ENCODE data around the gene NCOA1.
A peak's percentile ranks its signal among the peaks of the same experiment; 100 is the strongest.
"Not testable (repeated sequence)": the region's sequence is repeated elsewhere in the genome, so short reads cannot be mapped to it uniquely, and the experiment has no call there.

The NCOA1 gene

DNA sequence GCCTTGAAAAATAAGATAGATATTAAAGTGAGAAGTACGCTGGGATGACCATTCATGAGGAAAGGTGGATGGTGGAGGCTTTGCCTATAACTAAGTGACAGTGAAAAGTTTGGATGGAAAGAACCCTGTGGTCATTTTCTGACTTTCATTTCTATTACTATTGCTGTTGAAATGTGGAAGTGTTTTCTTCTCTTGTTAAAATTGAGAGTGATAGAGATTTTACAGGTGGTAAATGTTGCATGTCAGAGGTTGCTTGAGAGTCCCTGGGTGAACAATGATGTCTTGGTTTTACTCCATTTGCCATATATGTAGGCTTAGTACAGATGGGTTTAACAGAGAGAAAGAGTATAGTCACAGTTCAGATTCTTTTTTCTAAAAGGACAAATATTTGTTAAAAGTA lies 18.4 kb downstream of the NCOA1 start:
- DNase-seq: no peak

DNA sequence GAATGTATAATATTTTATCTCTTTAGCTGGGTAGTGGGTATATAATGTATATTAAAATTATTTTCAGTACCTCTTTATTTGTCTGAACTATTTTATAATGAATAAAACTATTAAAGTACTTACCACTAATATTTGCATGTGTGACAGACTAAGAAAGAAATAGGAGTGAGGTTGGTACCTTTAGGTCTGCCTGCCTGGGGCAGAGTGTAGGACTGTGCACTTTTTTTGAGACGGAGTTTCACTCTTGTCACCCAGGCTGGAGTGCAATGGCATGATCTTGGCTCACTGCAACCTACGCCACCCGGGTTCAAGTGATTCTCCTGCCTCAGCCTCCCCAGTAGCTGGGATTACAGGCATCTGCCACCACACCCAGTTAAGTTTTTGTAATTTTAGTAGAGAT lies 18.8 kb downstream of the NCOA1 start:
- no peak for DNase-seq

- DNase-seq: no peak
Observed at GRCh38 chr2:24510771-24511170, 19.7 kb downstream of the NCOA1 start.

- no peak for DNase-seq
Observed at GRCh38 chr2:24511198-24511597, 20.1 kb downstream of the NCOA1 start.

GRCh38 chr2:24511894-24512293 lies 20.8 kb downstream of the NCOA1 start:
- DNase-seq: no peak

DNA sequence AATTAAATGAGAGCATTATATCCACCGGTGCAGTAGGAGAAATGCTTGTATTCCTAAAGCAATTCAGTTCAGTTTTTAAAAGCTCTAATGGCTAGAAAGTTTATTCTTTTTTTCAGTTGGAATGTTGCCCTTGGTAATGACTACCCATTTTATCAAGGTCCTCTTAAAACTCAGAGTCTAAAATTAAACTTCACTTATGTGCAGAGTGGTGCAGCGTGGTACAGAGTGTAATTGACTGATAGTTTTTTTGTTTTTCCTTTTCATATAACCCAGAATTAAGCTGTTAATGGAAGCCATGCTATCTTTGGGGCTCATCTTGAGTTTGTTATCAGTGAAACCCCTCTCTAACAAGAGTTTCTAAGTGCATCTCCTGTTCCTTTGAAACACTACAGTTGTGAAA lies 21.4 kb downstream of the NCOA1 start:
- DNase-seq: no peak

DNA sequence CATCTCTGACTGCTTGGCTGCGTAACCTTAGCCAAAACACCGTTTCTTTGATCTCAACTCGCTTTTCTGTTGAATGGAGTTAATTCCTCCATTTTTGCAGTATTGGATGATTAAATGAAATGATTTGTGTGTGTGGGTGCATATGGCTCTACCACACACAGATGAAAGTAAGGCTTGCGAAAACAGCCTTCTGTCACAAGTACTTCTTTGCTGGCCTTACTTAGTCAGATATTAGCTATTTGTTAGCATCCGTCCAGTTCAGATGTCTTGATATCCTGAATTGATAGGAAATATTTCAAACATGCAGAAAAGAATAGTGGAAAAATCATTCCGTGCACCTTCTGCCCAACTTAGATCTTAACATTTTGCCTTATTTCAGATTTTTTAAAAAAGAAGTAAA lies 21.8 kb downstream of the NCOA1 start:
- no peak for DNase-seq

GRCh38 chr2:24513281-24514071 lies 22.4 kb downstream of the NCOA1 start:
- no peak for DNase-seq

GRCh38 chr2:24514820-24515219 lies 23.8 kb downstream of the NCOA1 start:
- DNase-seq: no peak

DNA sequence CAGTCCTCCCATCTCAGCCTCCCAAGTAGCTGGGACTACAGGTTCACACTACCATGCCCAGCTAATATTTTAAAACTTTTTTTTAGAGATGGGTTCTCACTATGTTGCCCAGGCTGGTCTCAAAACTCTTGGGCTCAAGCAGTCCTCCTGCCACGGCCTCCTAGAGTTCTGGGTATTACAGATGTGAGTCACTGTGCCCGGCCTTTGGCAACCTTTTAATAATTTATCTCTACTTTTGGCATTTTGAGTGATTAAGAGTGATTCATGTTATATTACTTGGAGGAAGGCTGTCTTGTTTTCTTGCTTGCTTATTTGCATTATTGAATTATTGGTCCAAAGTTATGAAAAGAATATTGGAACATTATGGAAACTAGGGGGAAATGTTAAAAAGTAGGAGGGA lies 24.3 kb downstream of the NCOA1 start:
- DNase-seq: no peak

DNA sequence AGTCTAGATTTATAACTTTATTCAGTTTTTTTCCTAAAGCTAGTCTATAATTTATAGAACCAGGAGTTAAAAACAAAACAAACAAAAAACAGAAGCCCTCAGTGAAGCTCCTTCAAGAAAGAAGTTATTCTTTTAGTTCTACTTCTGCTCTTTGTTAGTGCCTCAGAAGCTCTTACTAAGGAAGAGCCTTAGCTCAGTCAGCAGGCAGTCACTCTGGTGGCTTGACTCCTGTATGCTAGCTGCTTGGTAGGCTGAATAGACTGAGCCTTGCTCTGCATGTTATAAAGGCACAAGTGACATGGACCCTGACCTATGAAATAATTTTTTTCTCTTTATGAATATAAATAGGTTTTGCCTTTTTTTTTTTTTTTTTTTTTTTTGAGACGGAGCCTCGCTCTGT lies 24.8 kb downstream of the NCOA1 start:
- peak; percentile 6 to 16 for DNase-seq

DNA sequence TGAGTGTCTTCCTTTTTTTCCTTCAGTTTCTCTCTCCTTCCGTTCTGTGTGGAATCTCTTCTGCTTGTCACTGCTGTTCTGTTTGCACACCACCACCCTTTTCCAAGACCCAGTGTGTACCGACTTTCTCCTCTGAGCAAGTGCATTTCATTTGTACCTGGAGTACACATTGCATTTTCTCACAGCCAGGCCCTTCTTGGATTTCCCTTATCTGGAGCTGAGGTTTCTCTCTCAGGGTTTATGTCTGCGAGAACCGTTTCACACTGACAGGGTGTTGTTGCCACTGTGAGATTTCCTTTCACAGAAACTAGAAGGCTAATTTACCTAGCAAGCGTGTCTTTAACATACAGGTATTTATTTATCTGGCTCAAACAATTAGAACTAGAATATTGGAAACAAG lies 26.2 kb downstream of the NCOA1 start:
- no peak for DNase-seq

GRCh38 chr2:24520175-24520574 lies 29.1 kb downstream of the NCOA1 start:
- no peak for DNase-seq

DNA sequence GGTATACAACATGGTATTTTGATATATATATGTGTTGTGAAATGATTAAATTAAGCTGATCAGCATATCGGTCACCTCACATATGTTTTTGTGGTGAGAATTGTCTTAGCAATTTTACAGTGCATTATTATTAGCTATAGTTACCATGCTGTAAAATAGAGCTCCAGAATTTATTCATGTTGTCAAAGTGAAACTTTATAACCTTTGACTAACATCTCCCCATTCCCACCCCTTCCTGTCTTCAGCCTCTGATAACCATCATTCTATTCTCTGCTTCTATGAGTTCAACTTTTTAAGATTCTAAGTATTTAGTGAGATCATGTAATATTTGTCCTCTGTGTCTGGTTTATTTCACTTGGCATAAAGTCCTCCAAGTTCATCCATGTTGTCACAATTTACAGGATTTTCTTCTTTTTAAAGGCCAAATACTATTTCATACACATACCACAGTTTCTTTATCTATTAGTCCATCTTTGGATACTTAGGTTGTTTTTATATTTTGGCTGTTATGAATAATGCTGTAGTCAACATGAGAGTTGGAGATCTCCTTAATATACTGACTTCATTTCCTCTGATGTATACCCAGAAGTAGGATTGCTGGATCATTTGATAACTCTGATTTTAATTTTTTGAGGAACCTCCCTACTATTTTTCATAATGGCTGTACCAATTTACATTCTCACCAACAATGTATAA lies 30.3 kb downstream of the NCOA1 start:
- DNase-seq: no peak

DNA sequence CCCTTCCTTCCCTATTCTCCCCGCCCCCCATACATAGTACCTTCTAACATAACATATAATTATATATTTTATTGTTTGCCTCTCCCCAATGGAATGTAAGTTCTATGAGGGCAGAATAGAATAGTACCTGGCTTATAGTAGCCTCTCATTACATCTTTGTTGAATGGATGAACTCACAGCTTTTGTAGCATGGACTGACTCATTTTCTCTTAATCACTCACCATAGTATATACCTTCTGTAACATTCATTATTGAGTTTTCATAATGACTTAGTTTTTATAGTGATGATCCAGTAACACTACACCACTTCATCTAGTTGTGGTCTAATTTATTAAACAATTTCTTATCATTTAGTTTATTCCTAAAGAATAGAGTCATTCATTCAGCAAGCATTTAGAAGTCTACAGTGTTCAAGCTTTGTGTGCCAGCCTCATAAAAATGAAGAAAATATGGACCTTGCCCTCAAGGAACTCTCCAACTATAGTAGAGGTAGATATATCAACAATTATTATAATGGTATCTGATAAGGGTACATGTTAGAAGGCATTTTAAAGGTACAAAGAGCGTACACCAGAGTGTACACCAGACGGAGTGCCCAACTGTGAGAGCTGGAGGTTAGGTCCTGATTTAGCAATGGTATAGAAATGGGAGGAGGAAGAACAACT lies 31.1 kb downstream of the NCOA1 start:
- no peak for DNase-seq

- no peak for DNase-seq
Observed at GRCh38 chr2:24527536-24527935, 36.5 kb downstream of the NCOA1 start.

GRCh38 chr2:24530796-24531195 lies 39.7 kb downstream of the NCOA1 start:
- DNase-seq: no peak

GRCh38 chr2:24531610-24532009 lies 40.6 kb downstream of the NCOA1 start:
- DNase-seq: not testable (repeated sequence)

DNA sequence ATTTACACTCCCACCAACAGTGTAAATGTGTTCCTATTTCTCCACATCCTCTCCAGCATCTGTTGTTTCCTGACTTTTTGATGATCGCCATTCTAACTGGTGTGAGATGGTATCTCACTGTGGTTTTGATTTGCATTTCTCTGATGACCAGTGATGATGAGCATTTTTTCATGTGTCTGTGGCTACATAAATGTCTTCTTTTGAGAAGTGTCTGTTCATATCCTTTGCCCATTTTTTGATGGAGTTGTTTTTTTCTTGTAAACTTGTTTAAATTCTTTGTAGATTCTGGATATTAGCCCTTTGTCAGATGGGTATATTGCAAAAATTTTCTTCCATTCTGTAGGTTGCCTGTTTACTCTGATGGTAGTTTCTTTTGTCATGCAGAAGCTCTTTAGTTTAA lies 41.0 kb downstream of the NCOA1 start:
- DNase-seq: not testable (repeated sequence)

- DNase-seq: not testable (repeated sequence)
Observed at GRCh38 chr2:24533574-24533973, 42.5 kb downstream of the NCOA1 start.

DNA sequence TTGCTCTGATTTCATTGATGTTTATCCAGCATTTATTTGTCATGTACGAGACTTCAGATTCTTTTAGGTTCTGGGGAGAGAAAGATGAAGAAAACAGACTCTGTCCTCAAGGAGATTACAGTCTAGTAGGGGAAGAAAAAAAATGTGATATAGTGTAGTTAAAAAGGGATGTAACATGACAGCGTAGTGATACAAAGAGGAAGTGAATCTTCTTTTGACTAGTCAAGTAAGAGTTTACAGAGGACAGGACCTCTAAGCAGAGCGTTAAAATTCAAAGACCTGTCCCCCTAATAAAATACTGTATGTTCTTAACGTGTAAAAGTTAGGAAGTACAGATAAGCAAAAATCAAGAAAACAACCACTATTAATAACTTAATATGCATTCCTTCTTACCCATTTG lies 47.7 kb downstream of the NCOA1 start:
- DNase-seq: peak; percentile 38 to 48

DNA sequence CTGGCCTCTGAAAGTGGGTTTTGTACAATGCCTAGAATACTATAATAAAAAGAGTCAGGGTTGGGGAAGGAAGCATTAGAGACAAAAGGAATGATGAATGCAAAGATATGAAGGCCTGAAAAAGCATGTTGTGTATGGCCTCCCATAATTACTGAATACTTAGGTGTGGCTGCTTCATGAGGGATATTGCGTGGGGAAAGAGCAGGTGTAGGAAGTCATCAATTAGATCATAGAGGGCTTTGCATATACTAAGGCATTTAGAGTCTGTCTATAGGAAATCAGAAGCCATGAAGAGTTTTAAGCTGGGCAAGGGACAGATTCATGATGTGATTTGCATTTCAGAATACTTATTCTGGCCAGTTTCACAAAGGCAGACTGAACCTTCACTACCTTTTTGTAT lies 48.2 kb downstream of the NCOA1 start:
- no peak for DNase-seq

DNA sequence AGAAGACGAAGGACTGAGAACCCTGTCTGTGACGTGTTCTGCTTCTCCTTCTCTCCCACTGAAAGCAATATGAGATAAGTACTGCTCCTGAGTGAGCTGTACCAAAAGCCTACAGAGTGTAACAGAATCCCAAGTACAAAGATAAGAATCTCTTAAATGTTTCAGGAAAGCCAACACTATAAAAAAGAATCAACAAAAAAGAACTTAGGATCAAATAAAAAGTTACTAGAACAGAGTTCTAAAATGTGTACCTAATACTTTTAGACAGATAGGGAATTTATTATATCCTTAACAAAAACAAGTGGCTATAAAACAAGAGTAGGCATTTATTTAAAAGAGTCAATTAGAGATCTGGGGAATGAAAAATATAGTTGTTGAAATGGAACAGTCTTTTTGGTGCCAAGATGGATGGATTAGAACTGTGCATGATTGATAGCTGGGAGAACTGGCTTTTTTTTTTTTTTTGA lies 49.0 kb downstream of the NCOA1 start:
- no peak for DNase-seq

DNA sequence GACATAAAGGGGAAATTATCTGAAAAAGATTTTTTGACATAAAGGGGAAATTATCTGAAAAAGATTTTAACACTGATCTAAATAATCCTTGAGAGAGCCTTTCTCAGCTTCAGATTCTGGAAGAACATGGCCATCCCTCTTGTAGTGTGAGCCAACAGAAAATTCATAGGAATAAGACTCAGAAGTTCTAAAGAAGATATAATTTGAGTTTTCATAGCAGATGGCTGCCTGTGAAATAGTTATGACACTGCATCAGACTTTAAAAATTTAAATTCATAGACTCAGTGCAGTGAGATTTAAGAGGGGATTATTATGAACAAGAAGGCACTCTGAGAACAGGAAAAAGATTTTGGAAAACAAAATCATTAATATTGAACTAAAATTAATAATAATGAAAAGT lies 50.6 kb downstream of the NCOA1 start:
- DNase-seq: no peak

Data from Kasumi-1 (cell line).